Mesodermal cell (in vitro differentiated cells): ENCODE results near the gene LMBRD2.

ENCODE experiments used
- H3K27ac ChIP-seq: 2 replicates; pipeline ENCODE4 v1.7.0; 2013; ENCODE audit warnings: mild to moderate bottlenecking, low read depth, low read length, moderate library complexity; ENCODE audit not compliant: severe bottlenecking
- H3K36me3 ChIP-seq: 2 replicates; pipeline ENCODE4 v1.7.1; 2013; ENCODE audit warnings: mild to moderate bottlenecking, low read length, moderate library complexity; ENCODE audit not compliant: control insufficient read depth, insufficient read depth
- H3K4me1 ChIP-seq: one replicate; pipeline ENCODE4 v1.7.1; 2013; ENCODE audit warnings: mild to moderate bottlenecking, low read length; ENCODE audit not compliant: insufficient read depth, control insufficient read depth, poor library complexity, severe bottlenecking
- H3K4me3 ChIP-seq: 2 replicates; pipeline ENCODE4 v1.7.0; 2013; ENCODE audit warnings: low read length, control low read depth, mild to moderate bottlenecking; ENCODE audit not compliant: insufficient read depth, poor library complexity, severe bottlenecking; ENCODE audit errors: extremely low read depth
- H3K9me3 ChIP-seq: 2 replicates; pipeline ENCODE4 v1.7.1; 2013; ENCODE audit warnings: mild to moderate bottlenecking, low read length, moderate library complexity; ENCODE audit not compliant: control insufficient read depth
- WGBS, 2 experiments: methylation state at CpG; one replicate each; pipeline ENCODE4 v1.1.5; 2013; ENCODE audit warnings: missing lambda C conversion rate in 2 of 2; ENCODE audit not compliant: insufficient coverage in 2 of 2; 5-methylcytosine and 5-hydroxymethylcytosine counted together

Gene LMBRD2

GRCh38 chr5:36162810-36163486 is 11.3 kb upstream of the LMBRD2 start:
- 93% methylated on average over 5 of the region's 9 CpGs for WGBS, 2 experiments
- peaks cover 90% of the 10 kb centered on the region for H3K36me3 ChIP-seq
- no peaks in the 10 kb centered on the region for H3K9me3 ChIP-seq
- peaks cover 6% of the 10 kb centered on the region for H3K4me1 ChIP-seq
- H3K4me3 ChIP-seq = no peak overlapping the region
- H3K27ac ChIP-seq = no peak overlapping the region

DNA sequence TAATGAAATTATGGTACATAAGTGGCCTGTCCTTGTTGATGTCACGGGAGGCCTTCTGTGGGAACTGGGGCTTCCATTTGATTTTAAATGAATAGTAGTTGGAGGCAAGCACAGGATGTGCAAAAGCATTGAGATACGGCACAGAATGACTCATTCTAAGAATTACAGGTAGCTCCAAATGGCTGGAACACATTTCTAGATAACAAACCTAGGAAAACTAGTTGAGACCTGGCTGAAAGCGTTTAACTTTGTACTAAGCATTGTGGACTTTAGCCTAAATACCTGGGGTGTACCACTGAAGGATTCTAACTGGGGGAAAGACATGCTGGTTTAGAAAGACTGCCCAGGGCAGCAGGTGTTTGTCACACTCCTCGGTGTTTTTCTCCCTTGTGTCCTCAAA is 9.7 kb upstream of the LMBRD2 start:
- no peak overlapping the region for H3K27ac ChIP-seq
- no peak overlapping the region for H3K4me3 ChIP-seq
- WGBS, 2 experiments = 94 to 100% methylated on average over 1 to 2 of the region's 4 CpGs
- H3K9me3 ChIP-seq = no peaks in the 10 kb centered on the region
- peaks cover 21% of the 10 kb centered on the region for H3K4me1 ChIP-seq
- H3K36me3 ChIP-seq = peaks cover 76% of the 10 kb centered on the region

DNA sequence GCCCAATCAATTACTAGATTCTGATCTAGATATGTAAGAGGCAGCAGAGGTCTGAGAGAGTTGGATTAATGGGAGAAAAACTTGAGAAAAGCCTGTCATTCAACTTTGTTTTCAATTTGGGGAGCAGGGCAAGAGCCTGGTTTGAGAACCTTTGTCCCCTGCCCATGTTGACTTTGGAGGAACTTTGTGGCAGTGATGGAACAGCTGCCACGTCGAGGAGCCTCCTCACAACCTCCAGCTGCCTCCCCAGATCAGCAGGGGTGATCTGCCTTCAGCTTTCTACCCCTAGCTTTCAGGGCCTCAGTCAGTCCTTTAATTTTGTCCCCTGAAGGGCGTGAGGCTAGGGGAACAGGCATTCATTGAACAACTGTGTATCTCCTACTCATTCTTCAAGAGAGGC is 8.9 kb upstream of the LMBRD2 start:
- Histone ChIP-seq H3K4me1 (peaks cover 29% of the 10 kb centered on the region), H3K27ac (no peak overlapping the region), H3K4me3 (no peak overlapping the region), H3K36me3 (peaks cover 76% of the 10 kb centered on the region), H3K9me3 (no peaks in the 10 kb centered on the region)
- WGBS, 2 experiments = 74 to 96% methylated on average over 2 to 3 of the region's 3 CpGs

- peaks cover 33% of the 10 kb centered on the region for H3K4me1 ChIP-seq
- peak overlapping the region; percentile 17 for H3K27ac ChIP-seq
- H3K36me3 ChIP-seq = peaks cover 79% of the 10 kb centered on the region
- WGBS, 2 experiments = 100% methylated on average over 1 of the region's 2 CpGs; no CpG with 5 or more reads in 1 of the 2 experiments
- H3K9me3 ChIP-seq = no peaks in the 10 kb centered on the region
- H3K4me3 ChIP-seq = no peak overlapping the region
Measured at GRCh38 chr5:36158144-36158543, 6.5 kb upstream of the LMBRD2 start.

DNA sequence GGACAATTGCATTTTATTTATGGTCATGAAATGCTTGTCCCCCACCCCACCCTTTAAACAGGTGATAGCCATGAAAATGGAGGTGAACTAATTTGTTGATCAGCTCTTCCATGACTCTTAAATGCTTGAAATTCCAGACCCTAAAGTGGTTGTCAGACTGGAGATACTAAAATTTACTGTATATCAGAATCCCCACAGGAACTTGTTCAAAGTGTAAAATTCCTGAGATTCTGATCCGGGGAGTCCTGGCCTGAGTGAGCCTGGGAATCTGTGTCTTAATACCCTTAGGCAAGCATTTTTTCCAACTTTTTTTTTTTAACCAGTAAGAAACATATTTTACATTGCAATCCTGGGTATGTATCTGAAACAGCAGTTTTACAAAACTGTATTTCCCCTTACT is 4.9 kb upstream of the LMBRD2 start:
- Histone ChIP-seq H3K36me3 (peaks cover 64% of the 10 kb centered on the region), H3K9me3 (no peaks in the 10 kb centered on the region), H3K4me1 (peaks cover 33% of the 10 kb centered on the region), H3K27ac (peak overlapping the region; percentile 83), H3K4me3 (no peak overlapping the region)
- 60% methylated on average over 1 of the region's 1 CpG; no CpG with 5 or more reads in 1 of the 2 experiments for WGBS, 2 experiments

GRCh38 chr5:36156121-36156601 is 4.5 kb upstream of the LMBRD2 start:
- Histone ChIP-seq H3K36me3 (peaks cover 60% of the 10 kb centered on the region), H3K27ac (peak overlapping the region; percentile 83), H3K9me3 (no peaks in the 10 kb centered on the region), H3K4me3 (no peak overlapping the region), H3K4me1 (peaks cover 33% of the 10 kb centered on the region)
- WGBS, 2 experiments = 81 to 92% methylated on average over 2 to 4 of the region's 4 CpGs

DNA sequence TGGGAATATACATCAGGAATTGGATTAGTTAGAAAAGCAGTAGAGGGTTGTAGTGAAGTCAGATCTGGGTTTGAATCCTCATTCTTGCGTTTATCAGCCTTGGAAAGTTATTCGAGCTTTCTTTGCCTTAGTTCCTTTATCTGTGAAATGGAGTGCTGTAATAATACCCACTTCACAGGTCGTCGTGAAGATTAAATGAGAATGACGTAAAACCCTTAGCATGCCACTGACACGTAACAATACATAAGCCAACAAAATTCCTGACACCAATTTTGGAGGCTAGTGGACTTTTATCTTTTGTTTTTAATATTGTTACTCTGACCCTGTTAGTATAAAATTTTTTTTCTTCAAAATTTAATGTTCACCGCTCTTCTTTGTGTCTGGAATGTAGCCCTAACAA is 3.6 kb upstream of the LMBRD2 start:
- Histone ChIP-seq H3K4me1 (peaks cover 33% of the 10 kb centered on the region), H3K9me3 (no peaks in the 10 kb centered on the region), H3K27ac (peak overlapping the region; percentile 83), H3K36me3 (peaks cover 51% of the 10 kb centered on the region), H3K4me3 (no peak overlapping the region)
- 90 to 100% methylated on average over 2 to 3 of the region's 7 CpGs for WGBS, 2 experiments

GRCh38 chr5:36153726-36154125 is 2.0 kb upstream of the LMBRD2 start:
- peaks cover 36% of the 10 kb centered on the region for H3K36me3 ChIP-seq
- no CpG with 5 or more reads among the region's 4 CpGs for WGBS, 2 experiments

GRCh38 chr5:36153298-36153677 is 1.6 kb upstream of the LMBRD2 start:
- Histone ChIP-seq H3K27ac (no peak overlapping the region), H3K36me3 (peaks cover 32% of the 10 kb centered on the region), H3K9me3 (no peaks in the 10 kb centered on the region), H3K4me3 (peak overlapping the region; percentile 82), H3K4me1 (peaks cover 31% of the 10 kb centered on the region)
- 77 to 87% methylated on average over 4 to 5 of the region's 7 CpGs for WGBS, 2 experiments

More at GRCh38 chr5:36153726-36154125, 2.0 kb upstream of the LMBRD2 start:
- Histone ChIP-seq H3K4me3 (peak overlapping the region; percentile 82), H3K27ac (no peak overlapping the region), H3K9me3 (no peaks in the 10 kb centered on the region), H3K4me1 (peaks cover 33% of the 10 kb centered on the region)

DNA sequence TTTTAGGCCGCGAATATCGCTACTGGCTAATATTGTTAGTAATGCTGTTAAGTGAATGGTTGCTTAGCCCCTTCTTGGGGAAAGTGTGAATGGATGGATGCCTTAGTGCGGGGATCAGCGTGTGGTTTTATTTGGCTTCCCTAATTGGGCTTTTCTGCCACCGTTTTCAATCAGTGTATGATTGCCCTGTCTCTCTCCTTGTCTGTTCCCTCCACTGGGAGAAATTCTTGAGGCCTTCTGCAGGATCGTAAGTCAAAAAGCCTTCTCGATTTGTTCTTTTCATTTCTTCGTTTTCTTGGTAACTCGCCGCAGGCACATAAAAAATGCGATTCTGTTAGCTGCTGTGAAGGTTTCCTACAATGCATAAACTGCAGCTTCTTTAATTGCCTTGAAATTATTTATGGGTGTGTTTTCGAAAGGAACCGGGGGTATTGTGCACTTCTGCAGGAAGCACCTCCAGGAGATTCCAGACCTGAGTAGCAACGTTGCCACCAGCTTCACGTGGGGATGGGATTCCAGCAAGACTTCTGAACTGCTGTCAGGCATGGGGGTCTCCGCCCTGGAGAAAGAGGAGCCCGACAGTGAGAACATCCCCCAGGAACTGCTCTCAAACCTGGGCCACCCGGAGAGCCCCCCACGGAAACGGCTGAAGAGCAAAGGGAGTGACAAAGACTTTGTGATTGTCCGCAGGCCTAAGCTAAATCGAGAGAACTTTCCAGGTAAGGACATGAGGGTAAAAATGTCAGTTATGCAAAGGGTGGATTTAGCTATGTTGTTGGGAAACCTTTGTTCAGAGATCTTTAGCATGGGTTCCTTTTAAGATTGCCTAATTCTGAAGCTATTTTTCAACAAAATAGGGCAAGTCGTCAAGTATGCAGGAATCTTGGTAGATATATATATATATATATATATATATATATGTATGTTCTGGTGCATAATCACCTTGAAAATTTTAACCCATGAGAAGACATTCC is 924 bp upstream of the LMBRD2 start:
- H3K36me3 ChIP-seq = peaks cover 26% of the 10 kb centered on the region
- H3K4me3 ChIP-seq = peak overlapping the region; percentile 82
- H3K4me1 ChIP-seq = peaks cover 24% of the 10 kb centered on the region
- H3K27ac ChIP-seq = peak overlapping the region; percentile 59
- no peaks in the 10 kb centered on the region for H3K9me3 ChIP-seq
- 2 to 5% methylated on average over 16 to 21 of the region's 24 CpGs for WGBS, 2 experiments
